NB4 (cell line): Measurements from ENCODE around the gene ZNF778.

ENCODE experiments used
- DNase-seq: peaks from one replicate; pipeline ENCODE4 v3.0.0; 2010; ENCODE audit warnings: low read depth
- H3K4me3 ChIP-seq: one replicate; pipeline ENCODE4 v1.5.1; 2011; ENCODE audit warnings: mild to moderate bottlenecking, low read depth, low read length, moderate library complexity
- CTCF ChIP-seq: IDR thresholded peaks from one replicate; pipeline ENCODE4 v1.5.1; 2012; ENCODE audit warnings: low read depth, low read length
- MAX ChIP-seq: IDR thresholded peaks from 2 replicates; pipeline ENCODE4 v1.6.1; 2011; ENCODE audit warnings: low read depth, low read length
- MYC ChIP-seq: IDR thresholded peaks from 2 replicates; pipeline ENCODE4 v1.6.1; 2011; ENCODE audit warnings: low read depth, low read length
- POLR2A ChIP-seq: IDR thresholded peaks from 2 replicates; pipeline ENCODE4 v1.6.1; 2011; ENCODE audit warnings: mild to moderate bottlenecking; ENCODE audit not compliant: insufficient read length; ENCODE audit errors: extremely low read depth

The ZNF778 gene

GRCh38 chr16:89189358-89190025 lies 28.0 kb upstream of the ZNF778 start:
- no peak overlapping the region for H3K4me3 ChIP-seq
- no peak for DNase-seq
- TF ChIP-seq MYC, result no peak
- no peak for TF ChIP-seq CTCF
- TF ChIP-seq POLR2A, result no peak
- TF ChIP-seq MAX, result no peak

DNA sequence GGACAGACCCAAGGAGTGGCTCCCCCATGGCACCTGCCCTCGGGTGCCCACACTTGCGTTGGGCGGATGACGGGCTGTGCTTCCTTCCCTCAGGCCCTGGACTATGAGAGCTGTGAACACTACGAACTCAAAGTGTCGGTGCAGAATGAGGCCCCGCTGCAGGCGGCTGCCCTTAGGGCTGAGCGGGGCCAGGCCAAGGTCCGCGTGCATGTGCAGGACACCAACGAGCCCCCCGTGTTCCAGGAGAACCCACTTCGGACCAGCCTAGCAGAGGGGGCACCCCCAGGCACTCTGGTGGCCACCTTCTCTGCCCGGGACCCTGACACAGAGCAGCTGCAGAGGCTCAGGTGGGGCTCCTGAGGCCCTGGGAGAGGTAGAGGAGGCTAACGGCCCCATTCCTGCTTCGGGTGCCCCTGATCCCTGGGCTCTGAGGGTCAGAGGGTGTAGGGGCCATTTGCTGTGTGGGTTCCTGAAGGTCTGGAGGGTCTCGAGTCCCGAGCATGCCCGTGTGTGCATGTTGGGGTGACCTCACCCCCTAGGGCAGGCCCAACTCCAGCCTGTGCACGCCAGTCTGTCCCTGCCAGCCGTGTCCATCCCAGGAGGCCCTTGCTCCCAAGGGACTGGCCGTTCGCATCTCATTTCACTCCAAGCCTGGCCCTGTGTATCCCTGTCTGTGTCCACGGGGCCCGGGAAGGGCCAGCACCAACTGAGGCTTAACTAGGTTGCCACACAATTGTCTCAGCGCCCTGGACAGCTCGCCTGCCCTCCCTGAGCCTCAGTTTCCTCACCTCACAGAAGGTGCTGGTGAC lies 27.1 kb upstream of the ZNF778 start:
- no peak overlapping the region for H3K4me3 ChIP-seq
- TF ChIP-seq MAX, result no peak
- no peak for TF ChIP-seq CTCF
- TF ChIP-seq MYC, result no peak
- TF ChIP-seq POLR2A, result no peak
- peak; percentile 12 for DNase-seq

- H3K4me3 ChIP-seq, result no peak overlapping the region
- DNase-seq, result peak; percentile 16
- TF ChIP-seq CTCF (no peak), MAX (no peak), POLR2A (no peak), MYC (no peak)
These were observed 26.2 kb upstream of the ZNF778 start for GRCh38 chr16:89191033-89191900.

DNA sequence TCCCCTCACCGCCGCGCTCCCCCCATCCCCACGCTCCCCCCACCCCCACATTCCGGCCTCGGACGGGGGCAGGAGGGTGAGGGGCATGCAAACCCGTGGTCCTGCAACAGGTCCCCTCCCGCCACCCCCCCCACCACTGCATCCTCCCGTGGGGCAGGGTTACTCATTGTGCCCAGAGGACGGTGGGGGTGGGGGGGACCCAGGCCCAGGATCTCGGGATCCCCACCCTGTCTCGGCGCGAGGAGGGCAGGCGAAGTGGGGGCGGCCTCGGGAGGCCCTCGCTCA lies 25.7 kb upstream of the ZNF778 start:
- TF ChIP-seq CTCF (no peak), MYC (no peak), MAX (no peak), POLR2A (no peak)
- DNase-seq, result no peak
- H3K4me3 ChIP-seq, result peak overlapping the region; percentile 25

- peak; percentile 90 for DNase-seq
- 0 out of 2 replicates have a peak, but pooled peaks have one; percentile 16 for TF ChIP-seq MAX
- H3K4me3 ChIP-seq, result peak overlapping the region; percentile 25
These were observed 25.1 kb upstream of the ZNF778 start for GRCh38 chr16:89192186-89192955.
